HG03039 (cell line): ENCODE measurements around the gene VIPR2.
"Not testable (repeated sequence)": the region's sequence is repeated elsewhere in the genome, so short reads cannot be mapped to it uniquely, and the experiment has no call there.

Experiments
- ATAC-seq: cut with Tn5 transposase; IDR thresholded peaks from one replicate; pipeline ENCODE4 v1.9.1; 2021; ENCODE audit warnings: mild to moderate bottlenecking, moderate library complexity; ENCODE audit not compliant: unreplicated experiment

VIPR2 gene

DNA sequence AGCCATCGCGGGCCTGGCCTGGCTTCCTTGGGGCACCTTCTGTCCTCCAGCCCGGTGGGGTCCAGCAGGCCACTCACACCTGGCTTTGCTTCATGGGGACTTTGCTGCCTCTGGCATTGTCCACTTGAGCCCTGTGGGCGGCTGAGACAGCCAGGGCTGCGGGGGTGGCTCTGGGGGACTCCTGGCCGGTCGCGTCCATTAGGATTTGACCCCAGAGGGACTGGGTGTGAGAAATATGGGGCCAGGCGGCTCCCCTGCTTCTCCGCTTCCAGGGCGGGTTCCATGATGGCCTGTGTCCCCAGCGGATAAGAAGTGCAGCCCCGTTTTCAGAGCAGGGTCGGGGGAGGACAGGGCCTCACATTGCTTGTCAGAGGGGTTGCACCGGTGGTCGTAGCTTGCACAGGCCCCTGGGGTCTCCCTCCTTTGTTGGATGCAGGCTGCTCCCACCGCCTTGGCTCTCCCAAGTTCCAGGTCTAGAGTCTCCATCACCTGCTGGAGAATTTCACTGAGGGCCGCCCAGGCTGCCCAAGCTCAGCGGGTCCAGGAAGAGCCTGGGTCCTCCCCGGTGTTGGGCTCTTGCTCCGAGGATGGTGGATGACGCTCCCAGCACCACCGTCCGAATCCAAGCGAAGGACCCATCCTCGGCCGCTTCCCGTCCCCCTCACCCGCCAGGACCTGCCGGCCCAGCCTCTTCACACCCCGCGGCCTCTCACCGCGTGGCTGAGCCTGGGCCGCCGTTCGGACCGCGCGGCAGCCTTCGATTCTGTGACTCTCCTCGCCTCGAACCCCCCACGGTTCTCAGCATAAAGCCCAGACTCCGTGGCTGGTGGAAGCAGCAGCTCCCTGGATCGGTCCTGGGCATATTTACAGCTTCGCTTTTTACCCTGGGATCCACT is 148.2 kb downstream of the VIPR2 start:
- no peak for ATAC-seq

- ATAC-seq: no peak
Measured at GRCh38 chr7:158995514-158995913, 149.2 kb downstream of the VIPR2 start.

GRCh38 chr7:158994687-158995086 is 150.0 kb downstream of the VIPR2 start:
- no peak for ATAC-seq

DNA sequence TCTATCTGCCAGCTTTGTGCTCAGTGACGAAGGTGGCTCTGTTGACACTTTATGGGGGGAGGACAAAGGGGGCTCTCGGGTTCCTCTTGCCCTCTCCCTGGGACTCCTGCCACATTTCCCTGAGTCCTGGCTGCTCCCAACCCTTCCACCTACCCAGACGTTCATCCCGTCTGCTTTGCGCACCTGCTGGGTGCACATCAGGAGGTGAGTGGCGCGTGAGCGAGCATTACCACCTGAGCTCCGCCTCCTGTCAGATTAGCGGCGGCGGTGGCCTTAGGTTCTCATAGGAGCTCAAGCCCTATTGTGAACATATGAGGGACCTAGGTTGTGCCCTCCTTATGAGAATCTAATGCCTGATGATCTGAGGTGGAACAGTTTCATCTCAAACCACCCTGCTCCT is 151.1 kb downstream of the VIPR2 start:
- no peak for ATAC-seq

DNA sequence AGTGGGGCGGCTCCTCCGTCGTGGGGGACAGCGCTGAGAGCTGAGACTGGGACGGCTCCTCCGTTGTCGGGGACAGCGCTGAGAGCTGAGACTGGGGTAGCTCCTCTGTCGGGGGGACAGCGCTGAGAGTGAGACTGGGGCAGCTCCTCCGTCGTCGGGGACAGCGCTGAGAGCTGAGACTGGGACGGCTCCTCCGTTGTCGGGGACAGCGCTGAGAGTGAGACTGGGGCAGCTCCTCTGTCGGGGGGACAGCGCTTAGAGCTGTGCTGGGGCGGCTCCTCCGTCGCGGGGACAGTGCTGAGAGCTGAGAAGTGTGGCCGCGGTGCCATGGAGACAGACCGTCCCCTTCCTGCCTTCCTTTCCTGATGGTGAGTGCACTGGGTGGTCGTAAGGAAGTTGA is 151.9 kb downstream of the VIPR2 start:
- ATAC-seq: no peak

- ATAC-seq: no peak
Measured at GRCh38 chr7:158991824-158992621, 152.6 kb downstream of the VIPR2 start.

DNA sequence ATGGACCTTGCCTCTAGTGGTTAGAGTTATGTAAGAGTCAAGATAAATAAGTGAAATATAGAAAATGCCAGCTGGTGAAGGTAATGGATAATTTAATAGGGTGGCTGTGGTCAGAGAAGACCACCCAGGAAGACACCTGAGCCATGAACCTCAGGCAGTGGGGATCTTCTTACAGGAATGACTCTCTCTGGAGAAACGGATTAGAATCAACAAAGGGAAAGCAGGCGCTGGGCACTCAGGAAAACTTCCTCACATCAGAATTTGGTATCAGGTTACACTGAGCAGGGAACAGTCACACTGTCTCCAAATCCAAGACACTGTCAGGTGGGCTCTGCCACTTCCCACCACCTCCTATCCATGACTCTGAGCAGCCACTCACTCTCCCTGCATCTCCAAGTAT is 155.7 kb downstream of the VIPR2 start:
- ATAC-seq: no peak

DNA sequence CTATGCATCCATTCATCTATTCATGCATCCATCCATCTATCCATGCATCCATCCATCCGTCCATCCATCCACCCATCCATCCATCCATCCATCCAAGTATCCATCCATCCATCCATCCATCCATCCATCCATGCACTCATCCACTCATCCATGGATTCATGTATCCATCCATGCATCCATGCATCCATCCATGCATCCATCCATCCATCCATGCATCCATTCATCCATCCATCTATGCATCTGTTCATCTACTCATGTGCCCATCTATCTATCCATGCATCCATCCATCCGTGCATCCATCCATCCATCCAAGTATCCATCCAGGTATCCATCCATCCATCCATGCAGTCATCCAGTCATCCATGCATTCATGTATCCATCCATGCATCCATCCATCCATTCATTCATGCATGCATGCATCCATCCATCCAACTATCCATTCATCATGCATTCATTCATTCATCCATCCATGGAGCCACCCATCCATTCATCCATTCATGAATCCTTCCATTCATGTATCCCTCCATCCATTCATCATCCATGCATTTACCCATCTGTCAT is 156.3 kb downstream of the VIPR2 start:
- no peak for ATAC-seq

GRCh38 chr7:158987691-158988090 is 157.0 kb downstream of the VIPR2 start:
- ATAC-seq: no peak

- no peak for ATAC-seq
Measured at GRCh38 chr7:158985583-158985982, 159.1 kb downstream of the VIPR2 start.

- ATAC-seq: not testable (repeated sequence)
Measured at GRCh38 chr7:158984007-158984406, 160.7 kb downstream of the VIPR2 start.

DNA sequence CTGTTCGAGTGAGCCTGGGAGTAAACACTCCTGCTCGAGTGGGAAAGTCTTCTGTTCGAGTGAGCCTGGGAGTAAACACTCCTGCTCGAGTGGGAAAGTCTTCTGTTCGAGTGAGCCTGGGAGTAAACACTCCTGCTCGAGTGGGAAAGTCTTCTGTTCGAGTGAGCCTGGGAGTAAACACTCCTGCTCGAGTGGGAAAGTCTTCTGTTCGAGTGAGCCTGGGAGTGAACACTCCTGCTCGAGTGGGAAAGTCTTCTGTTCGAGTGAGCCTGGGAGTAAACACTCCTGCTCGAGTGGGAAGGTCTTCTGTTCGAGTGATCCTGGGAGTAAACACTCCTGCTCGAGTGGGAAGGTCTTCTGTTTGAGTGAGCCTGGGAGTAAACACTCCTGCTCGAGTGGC is 162.6 kb downstream of the VIPR2 start:
- not testable (repeated sequence) for ATAC-seq

- ATAC-seq: no peak
Measured at GRCh38 chr7:158979635-158980351, 164.9 kb downstream of the VIPR2 start.

DNA sequence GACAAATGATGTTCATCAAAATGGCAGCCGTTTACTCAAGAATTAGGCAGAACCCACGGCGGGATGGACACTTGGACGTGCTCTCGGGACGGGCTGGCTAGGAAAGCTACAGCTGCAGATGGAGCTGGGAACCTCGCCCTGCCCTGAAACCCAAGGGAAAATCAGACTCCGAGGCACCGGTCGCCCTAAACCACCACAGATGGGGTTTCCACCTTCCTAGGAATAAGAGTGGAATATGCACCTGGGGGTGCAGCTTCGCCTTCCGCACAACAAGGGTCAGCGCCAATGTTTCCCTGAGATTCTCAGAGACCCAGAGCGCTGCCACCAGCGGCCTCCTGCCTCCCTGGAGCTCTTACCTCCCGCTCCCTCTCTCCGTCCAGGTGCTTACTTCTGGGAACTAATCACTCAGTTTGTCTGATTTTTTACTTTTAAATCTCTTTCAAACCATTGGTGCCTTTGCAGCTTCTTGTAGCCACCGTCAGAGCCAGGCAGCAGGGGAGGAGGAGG is 165.6 kb downstream of the VIPR2 start:
- no peak for ATAC-seq
